Bone marrow (tissue), 2 donors: Measurements from ENCODE around the gene GALNTL6.

ENCODE experiments used
- DNase-seq, 2 donors: peaks; one replicate each; lab custom pipeline; 2025; lab: John Stamatoyannopoulos, UW

GALNTL6 gene

GRCh38 chr4:172555725-172556124 is 742.5 kb downstream of the GALNTL6 start:
- DNase-seq = no peak

GRCh38 chr4:172573899-172574298 is 760.7 kb downstream of the GALNTL6 start:
- DNase-seq = no peak

- no peak for DNase-seq
Measured at GRCh38 chr4:172578712-172579111, 765.5 kb downstream of the GALNTL6 start.

GRCh38 chr4:172584816-172585215 is 771.6 kb downstream of the GALNTL6 start:
- DNase-seq = no peak

- DNase-seq = no peak
Measured at GRCh38 chr4:172596206-172596605, 783.0 kb downstream of the GALNTL6 start.

- no peak for DNase-seq
Measured at GRCh38 chr4:172599554-172599953, 786.4 kb downstream of the GALNTL6 start.

- DNase-seq = no peak
Measured at GRCh38 chr4:172601195-172601594, 788.0 kb downstream of the GALNTL6 start.

- no peak for DNase-seq
Measured at GRCh38 chr4:172619218-172619617, 806.0 kb downstream of the GALNTL6 start.

- DNase-seq = no peak
Measured at GRCh38 chr4:172619798-172620197, 806.6 kb downstream of the GALNTL6 start.

GRCh38 chr4:172628263-172628662 is 815.1 kb downstream of the GALNTL6 start:
- DNase-seq = no peak

- no peak for DNase-seq
Measured at GRCh38 chr4:172630280-172630679, 817.1 kb downstream of the GALNTL6 start.

GRCh38 chr4:172631832-172632231 is 818.6 kb downstream of the GALNTL6 start:
- DNase-seq = no peak

- DNase-seq = no peak
Measured at GRCh38 chr4:172648471-172648870, 835.3 kb downstream of the GALNTL6 start.

- DNase-seq = no peak
Measured at GRCh38 chr4:172649143-172649542, 835.9 kb downstream of the GALNTL6 start.

- DNase-seq = no peak
Measured at GRCh38 chr4:172650758-172651530, 837.7 kb downstream of the GALNTL6 start.

- no peak for DNase-seq
Measured at GRCh38 chr4:172651961-172652360, 838.8 kb downstream of the GALNTL6 start.

GRCh38 chr4:172652369-172652768 is 839.2 kb downstream of the GALNTL6 start:
- no peak for DNase-seq

GRCh38 chr4:172653676-172654075 is 840.5 kb downstream of the GALNTL6 start:
- DNase-seq = no peak

- DNase-seq = no peak
Measured at GRCh38 chr4:172654457-172654856, 841.3 kb downstream of the GALNTL6 start.

GRCh38 chr4:172656055-172656454 is 842.9 kb downstream of the GALNTL6 start:
- no peak for DNase-seq

- no peak for DNase-seq
Measured at GRCh38 chr4:172657081-172657480, 843.9 kb downstream of the GALNTL6 start.

- no peak for DNase-seq
Measured at GRCh38 chr4:172660251-172660650, 847.0 kb downstream of the GALNTL6 start.

- DNase-seq = no peak
Measured at GRCh38 chr4:172662113-172662512, 848.9 kb downstream of the GALNTL6 start.

GRCh38 chr4:172666711-172667368 is 853.6 kb downstream of the GALNTL6 start:
- no peak for DNase-seq
